HG02678 (cell line): ENCODE data around the gene HCRTR1.
"Not testable (repeated sequence)": the region's sequence is repeated elsewhere in the genome, so short reads cannot be mapped to it uniquely, and the experiment has no call there.

Source experiments
- ATAC-seq: cut with Tn5 transposase; IDR thresholded peaks from one replicate; pipeline ENCODE4 v1.9.1; 2021; ENCODE audit warnings: mild to moderate bottlenecking, moderate library complexity; ENCODE audit not compliant: unreplicated experiment

The HCRTR1 gene

GRCh38 chr1:31581821-31582810 lies 35.4 kb upstream of the HCRTR1 start:
- ATAC-seq: no peak

- ATAC-seq: no peak
These were observed 34.2 kb upstream of the HCRTR1 start for GRCh38 chr1:31583082-31583994.

DNA sequence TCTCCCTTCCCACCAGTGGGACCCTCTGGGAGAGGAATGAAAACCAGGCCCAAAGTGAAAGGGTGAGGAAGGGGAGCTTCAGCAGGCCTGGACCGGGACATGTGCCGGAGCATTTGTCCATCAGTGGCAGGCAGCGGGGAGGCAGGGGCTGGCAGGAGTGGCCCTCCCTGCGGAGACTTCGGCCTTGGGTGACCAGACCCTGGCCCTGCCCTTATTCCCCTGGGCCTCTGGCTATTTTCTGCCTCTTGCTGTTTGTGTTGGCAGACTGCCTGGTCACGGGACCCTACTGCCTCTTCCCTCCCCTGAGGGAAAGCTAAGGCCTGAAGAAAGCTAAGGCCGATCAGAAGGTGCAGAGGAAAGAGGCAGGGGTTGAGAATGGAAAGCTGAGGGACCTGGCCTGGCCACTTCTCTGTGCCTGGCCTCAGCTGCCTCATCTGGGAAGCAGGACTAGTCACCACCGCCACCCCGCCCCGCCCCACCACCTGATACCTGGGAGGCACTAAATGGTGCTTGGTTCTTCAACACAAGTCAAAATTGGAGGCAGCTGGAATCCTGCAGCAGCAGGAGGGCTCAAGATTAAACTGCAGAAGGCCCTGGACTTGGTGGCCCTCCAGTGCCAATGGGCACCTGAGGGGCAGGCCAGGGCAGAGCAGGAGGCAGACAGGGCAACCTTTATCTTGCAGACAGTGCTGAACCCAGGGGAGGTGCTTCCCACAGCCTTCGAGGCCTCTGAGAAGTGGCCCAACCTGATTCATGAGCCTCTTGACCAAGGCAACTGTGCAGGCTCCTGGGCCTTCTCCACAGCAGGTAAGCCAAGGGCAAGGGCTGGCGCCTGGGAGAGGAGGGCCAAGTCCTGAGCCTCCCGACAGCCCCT lies 33.3 kb upstream of the HCRTR1 start:
- ATAC-seq: no peak

- no peak for ATAC-seq
These were observed 32.4 kb upstream of the HCRTR1 start for GRCh38 chr1:31584869-31585735.

GRCh38 chr1:31585736-31586365 lies 31.6 kb upstream of the HCRTR1 start:
- no peak for ATAC-seq

DNA sequence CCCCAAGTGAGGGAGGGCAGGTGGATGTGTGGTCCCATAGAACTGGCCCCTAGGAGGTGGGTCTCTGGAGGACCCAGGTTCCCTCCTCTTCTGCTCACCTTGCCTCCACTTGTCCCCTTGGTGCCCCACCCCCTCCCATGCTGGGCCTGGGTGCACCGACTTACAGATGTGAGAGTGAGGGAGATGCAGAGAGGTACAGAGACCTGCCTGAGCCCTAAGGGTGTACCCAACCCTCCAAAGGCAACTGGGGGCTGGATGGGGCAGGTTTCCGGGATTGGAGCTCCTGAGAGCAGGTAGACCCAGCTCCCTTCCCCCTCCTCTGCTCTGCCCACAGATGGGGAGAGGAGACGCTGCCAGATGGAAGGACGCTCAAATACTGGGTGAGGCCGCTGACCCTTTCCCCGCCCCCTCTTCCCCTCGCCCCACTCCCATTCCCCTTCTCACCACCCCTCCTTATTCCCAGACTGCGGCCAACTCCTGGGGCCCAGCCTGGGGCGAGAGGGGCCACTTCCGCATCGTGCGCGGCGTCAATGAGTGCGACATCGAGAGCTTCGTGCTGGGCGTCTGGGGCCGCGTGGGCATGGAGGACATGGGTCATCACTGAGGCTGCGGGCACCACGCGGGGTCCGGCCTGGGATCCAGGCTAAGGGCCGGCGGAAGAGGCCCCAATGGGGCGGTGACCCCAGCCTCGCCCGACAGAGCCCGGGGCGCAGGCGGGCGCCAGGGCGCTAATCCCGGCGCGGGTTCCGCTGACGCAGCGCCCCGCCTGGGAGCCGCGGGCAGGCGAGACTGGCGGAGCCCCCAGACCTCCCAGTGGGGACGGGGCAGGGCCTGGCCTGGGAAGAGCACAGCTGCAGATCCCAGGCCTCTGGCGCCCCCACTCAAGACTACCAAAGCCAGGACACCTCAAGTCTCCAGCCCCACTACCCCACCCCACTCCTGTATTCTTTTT lies 30.8 kb upstream of the HCRTR1 start:
- ATAC-seq: no peak

DNA sequence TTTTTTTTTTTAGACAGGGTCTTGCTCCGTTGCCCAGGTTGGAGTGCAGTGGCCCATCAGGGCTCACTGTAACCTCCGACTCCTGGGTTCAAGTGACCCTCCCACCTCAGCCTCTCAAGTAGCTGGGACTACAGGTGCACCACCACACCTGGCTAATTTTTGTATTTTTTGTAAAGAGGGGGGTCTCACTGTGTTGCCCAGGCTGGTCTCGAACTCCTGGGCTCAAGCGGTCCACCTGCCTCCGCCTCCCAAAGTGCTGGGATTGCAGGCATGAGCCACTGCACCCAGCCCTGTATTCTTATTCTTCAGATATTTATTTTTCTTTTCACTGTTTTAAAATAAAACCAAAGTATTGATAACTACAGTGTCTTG lies 30.2 kb upstream of the HCRTR1 start:
- not testable (repeated sequence) for ATAC-seq

DNA sequence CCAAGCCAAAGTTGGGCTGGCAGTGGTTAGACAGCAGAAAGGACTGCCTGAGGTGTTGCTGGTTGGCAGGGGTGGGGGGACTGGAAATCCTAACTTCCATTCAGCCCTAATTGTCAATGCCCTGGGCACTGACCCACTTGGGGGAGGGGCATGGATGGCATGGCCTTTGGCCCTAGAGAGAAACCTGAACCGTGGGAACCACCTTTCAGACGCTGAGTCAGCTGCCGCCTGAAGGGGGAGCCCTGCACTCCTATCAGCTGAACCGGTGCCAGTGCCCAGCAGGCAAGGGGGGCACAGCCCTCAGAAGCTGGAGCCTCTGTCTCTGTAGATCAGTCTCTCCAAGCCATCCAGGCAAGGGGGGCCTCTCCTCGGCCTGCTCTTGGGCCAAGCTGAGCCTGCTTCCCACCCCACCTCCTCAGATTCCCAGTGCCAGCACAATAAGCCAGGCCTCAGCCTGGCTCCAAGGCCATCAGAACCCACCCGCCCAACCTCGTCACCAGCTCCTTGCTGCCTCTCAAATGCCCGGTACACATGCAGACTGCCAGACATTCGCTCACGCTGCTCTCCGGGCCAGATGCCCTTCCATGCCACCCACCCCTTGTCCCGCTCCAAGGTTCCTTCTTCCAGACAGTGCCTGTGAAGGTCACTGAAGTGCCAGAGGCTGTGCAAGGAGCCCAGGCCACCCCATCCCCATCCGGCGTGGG lies 29.6 kb upstream of the HCRTR1 start:
- no peak for ATAC-seq

- no peak for ATAC-seq
These were observed 28.6 kb upstream of the HCRTR1 start for GRCh38 chr1:31588751-31589515.

DNA sequence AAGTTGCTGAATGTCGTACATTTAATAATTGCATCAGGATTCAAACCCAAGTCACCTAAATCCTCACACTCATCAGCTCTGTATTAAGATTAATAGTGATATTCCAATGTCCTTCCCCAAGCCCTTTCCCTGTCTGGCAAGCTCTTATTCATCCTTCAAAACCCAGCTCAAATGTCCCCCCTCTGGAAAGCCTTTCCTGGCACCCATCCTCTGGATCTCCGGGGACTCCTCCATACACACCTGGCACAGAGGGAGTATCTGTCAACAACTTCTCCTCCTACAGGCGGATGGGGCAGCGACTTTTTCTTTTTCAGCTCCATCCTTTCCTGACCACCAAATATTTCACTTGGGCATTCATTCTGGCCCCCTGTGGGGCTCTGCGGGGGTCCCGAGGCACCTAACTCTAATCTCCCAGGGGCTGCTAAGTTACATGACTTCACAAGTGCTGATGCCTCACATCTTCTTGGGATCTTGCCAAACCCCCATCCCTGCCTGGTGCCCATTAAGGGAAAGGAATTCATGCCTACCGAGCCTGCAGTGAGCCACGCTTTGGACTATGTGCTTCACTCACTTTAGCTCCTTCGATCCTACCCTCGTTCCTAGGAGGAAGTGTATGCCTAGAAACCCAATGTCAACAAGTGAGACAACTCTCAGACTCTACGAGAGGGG lies 25.9 kb upstream of the HCRTR1 start:
- ATAC-seq: no peak

DNA sequence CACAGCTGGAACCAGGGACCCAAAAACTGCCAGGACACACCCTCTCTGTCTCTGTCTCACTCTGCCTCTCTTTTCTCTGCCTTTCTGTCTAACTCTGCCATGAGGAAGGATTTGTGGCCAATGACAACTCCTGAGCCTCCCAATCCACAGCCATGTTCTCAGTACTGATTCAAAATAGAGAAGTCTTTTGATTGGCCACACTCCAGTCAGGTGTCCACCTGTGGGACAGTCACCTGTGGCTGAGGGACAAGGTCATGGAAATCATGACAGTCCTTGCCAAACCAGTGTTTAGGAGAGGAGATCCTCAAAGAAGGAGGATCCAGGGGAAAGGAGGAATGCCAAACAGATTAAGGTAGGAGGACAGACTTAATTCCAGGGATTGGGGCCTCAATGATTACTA lies 25.4 kb upstream of the HCRTR1 start:
- ATAC-seq: no peak

DNA sequence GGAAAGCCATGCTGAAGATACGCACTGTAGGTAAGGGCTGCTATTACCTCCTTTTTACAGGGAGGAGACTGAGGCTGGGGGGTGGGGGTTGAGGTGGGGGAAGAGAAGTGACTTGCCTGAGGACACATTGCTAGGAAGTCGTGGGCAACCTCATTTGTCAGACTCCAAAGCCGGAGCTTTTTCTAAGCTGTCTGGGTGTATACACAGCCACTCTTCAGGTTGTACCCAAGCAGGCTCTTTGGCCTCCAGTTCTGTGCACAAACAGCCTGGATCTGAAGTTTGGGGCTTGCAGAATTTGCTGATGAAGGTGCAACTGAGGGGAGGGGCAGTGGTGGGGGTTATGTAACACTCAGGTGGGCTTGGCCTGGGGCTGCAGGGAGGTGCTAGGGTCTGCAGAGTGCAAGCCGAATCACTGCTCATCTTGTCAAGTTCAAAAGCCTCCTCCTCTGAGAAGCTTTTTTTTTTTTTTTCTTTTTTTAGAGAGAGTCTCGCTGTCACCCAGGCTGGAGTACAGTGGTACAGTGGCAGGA lies 24.3 kb upstream of the HCRTR1 start:
- no peak for ATAC-seq

GRCh38 chr1:31593770-31594632 lies 23.5 kb upstream of the HCRTR1 start:
- no peak for ATAC-seq

DNA sequence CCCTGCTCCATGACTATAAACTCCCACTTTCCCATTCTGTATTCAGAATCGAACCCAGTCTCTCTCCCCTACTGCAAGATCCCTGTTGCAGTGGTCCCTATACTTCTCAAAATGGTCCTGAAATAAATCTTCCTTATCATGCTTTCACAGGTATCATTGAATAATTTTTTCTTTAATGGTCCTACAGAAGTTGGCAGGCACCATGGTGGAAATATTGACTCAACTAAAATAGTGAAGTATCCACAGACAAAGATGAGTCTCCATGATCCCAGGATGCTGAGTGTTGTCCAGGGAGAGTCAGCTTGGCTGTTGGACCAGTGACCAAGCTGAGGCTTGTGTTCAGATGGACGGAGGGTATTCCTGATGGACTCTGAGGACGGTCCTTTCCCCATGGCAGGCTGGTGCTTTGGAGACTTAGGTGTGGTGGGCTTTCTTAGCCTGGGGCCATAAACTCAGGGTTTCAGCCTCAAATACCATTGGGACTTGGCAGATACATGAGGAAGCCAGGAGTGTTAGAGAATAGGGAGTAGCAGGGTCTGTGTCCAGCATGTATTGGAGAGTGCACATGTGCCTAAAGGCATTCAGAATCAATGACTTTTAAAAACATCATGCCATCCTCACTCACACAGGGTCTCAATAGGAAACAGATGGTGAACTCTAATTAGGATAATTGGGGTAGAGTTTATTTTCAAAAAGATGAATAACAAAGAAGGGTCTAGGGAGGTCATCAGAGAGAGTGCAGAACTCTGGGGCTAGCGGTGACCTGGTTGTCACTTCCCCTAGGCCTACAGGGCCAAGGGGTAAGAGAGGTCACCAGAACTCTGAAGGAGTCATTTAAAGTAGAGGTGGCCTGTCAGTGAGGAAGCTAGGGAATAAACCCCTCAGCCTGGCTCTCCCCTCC lies 21.4 kb upstream of the HCRTR1 start:
- ATAC-seq: no peak
